SK-N-SH treated with all-trans-retinoic acid at 6 μM for 48 hours (cell line): ENCODE results near the gene GIN1.

Experiments used
- ATAC-seq: fragments of 200-7000 bp; cut with Tn5 transposase; 3 replicates; pipeline ENCODE4 v1.9.1; 2020; ENCODE audit warnings: mild to moderate bottlenecking, moderate library complexity
- ARNTL ChIP-seq: fragments of 450-650 bp; formaldehyde crosslinking; IDR thresholded peaks from 2 replicates; pipeline ENCODE4 v1.5.0; 2020; ENCODE audit warnings: low read depth, mild to moderate bottlenecking, moderate library complexity, borderline replicate concordance
- BACH2 ChIP-seq: fragments of 250-450 bp; sonication (Bioruptor Pico); IDR thresholded peaks from 2 replicates; pipeline ENCODE4 v1.9.0; 2021; ENCODE audit warnings: mild to moderate bottlenecking, borderline replicate concordance
- CSDC2 ChIP-seq: fragments of 250-450 bp; sonication (Bioruptor Pico); IDR thresholded peaks from 2 replicates; pipeline ENCODE4 v1.5.0; 2020; ENCODE audit warnings: mild to moderate bottlenecking, moderate library complexity
- ESRRG ChIP-seq: fragments of 250-450 bp; sonication (Bioruptor Pico); IDR thresholded peaks from 2 replicates; pipeline ENCODE4 v1.6.1; 2021; ENCODE audit warnings: mild to moderate bottlenecking
- GLIS3 ChIP-seq: fragments of 250-450 bp; sonication (Bioruptor Pico); IDR thresholded peaks from 2 replicates; pipeline ENCODE4 v1.5.0; 2020; ENCODE audit warnings: mild to moderate bottlenecking, moderate library complexity
- OSR1 ChIP-seq: fragments of 250-450 bp; sonication (Bioruptor Pico); IDR thresholded peaks from 2 replicates; pipeline ENCODE4 v1.8.0; 2022; ENCODE audit warnings: moderate library complexity, mild to moderate bottlenecking, inconsistent platforms
- PPARA ChIP-seq: fragments of 250-450 bp; sonication (Bioruptor Pico); IDR thresholded peaks from 2 replicates; pipeline ENCODE4 v1.5.0; 2020; ENCODE audit warnings: mild to moderate bottlenecking, borderline replicate concordance
- SNAI2 ChIP-seq: fragments of 250-450 bp; sonication (Bioruptor Pico); IDR thresholded peaks from 2 replicates; pipeline ENCODE4 v1.5.0; 2020; ENCODE audit warnings: mild to moderate bottlenecking, moderate library complexity
- TCF4 ChIP-seq: fragments of 250-450 bp; sonication (Bioruptor Pico); IDR thresholded peaks from 2 replicates; pipeline ENCODE4 v1.8.0; 2021; ENCODE audit warnings: mild to moderate bottlenecking, moderate library complexity, borderline replicate concordance
- TOX ChIP-seq: fragments of 250-450 bp; sonication (Bioruptor Pico); IDR thresholded peaks from 2 replicates; pipeline ENCODE4 v1.8.0; 2021; ENCODE audit warnings: mild to moderate bottlenecking, moderate library complexity, borderline replicate concordance
- ZC3H10 ChIP-seq: fragments of 250-450 bp; sonication (Bioruptor Pico); IDR thresholded peaks from 2 replicates; pipeline ENCODE4 v1.5.1; 2021; ENCODE audit warnings: mild to moderate bottlenecking, moderate library complexity
- ZFP3 ChIP-seq: fragments of 250-450 bp; sonication (Bioruptor Pico); IDR thresholded peaks from 2 replicates; pipeline ENCODE4 v1.5.0; 2020; ENCODE audit warnings: mild to moderate bottlenecking, moderate library complexity
- ZNF565 ChIP-seq: fragments of 450-650 bp; formaldehyde crosslinking; conservative IDR thresholded peaks from 2 replicates; pipeline ENCODE4 v1.5.0; 2020; ENCODE audit warnings: low read depth, mild to moderate bottlenecking, moderate library complexity
- ZNF70 ChIP-seq: fragments of 450-650 bp; formaldehyde crosslinking; IDR thresholded peaks from 2 replicates; pipeline ENCODE4 v1.5.0; 2020; ENCODE audit warnings: mild to moderate bottlenecking, moderate library complexity
- ZNF8 ChIP-seq: fragments of 450-650 bp; formaldehyde crosslinking; IDR thresholded peaks from 2 replicates; pipeline ENCODE4 v1.5.0; 2020; ENCODE audit warnings: mild to moderate bottlenecking, moderate library complexity
- TF ChIP-seq, protein P1 (sequence below): fragments of 250-450 bp; sonication (Bioruptor Pico); IDR thresholded peaks from 2 replicates; pipeline ENCODE4 v1.5.0; 2020; ENCODE audit warnings: mild to moderate bottlenecking, moderate library complexity
- TF ChIP-seq, protein P2 (sequence below): fragments of 250-450 bp; sonication (Bioruptor Pico); IDR thresholded peaks from 2 replicates; pipeline ENCODE4 v1.8.0; 2020; ENCODE audit warnings: mild to moderate bottlenecking, moderate library complexity, borderline replicate concordance
- TF ChIP-seq, protein P3 (sequence below): fragments of 250-450 bp; sonication (Bioruptor Pico); IDR thresholded peaks from 2 replicates; pipeline ENCODE4 v1.8.0; 2021; ENCODE audit warnings: low read depth, mild to moderate bottlenecking, moderate library complexity, borderline replicate concordance
- TF ChIP-seq, protein P4 (sequence below): fragments of 250-450 bp; sonication (Bioruptor Pico); IDR thresholded peaks from 2 replicates; pipeline ENCODE4 v1.5.1; 2020; ENCODE audit warnings: low read depth, mild to moderate bottlenecking, moderate library complexity

Gene GIN1, protein sequence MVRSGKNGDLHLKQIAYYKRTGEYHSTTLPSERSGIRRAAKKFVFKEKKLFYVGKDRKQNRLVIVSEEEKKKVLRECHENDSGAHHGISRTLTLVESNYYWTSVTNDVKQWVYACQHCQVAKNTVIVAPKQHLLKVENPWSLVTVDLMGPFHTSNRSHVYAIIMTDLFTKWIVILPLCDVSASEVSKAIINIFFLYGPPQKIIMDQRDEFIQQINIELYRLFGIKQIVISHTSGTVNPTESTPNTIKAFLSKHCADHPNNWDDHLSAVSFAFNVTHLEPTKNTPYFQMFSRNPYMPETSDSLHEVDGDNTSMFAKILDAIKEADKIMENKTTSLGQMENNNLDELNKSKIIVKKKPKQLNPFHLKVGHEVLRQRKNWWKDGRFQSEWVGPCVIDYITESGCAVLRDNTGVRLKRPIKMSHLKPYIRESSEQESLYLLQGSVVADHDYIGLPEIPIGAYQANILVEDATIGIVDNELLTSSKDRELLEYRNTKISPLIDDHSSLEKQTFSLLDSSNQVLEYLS

DNA sequence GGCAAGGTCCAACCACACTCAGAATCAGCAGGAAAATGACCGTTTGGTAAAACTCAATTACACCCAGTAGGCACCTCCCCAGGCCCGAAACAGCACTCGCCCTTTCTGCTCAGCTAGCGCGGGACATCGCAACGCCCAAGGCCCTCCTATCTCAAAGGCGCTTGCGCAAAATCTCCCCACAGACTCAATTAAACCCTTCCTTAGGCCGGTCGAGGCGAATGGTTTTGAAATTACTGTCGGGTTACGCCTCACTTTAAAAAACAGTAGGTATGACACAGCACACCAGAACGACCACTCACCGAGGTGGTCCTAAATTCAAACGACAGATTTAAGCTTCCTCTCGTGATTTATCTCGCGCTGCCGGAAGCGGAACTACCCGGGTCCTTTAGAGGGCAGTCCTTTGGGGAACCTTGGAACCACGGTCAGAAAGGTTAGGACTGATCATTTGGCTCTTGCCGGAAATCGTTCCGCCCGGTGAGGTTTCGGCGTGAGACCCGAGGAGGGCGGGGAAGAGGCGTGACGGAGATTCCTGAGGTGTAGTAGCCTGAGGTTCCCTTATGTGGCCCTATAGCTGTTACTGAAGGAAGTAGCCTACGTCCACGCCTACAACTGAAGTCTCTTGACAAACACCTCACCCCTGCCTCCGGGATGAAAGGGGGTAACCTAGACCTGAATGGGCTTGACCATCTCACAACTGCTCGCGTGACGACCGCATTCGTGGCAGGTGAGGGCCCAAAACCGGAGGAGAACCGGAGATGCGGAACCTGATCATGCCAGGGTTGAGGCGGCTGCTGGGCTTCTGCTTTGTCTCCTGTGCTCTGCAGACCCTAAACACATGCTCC, at the start of gene GIN1, which contains the start of gene PPIP5K2:
Gene GIN1, minus strand, starts transcription at position 374 of the 842 bp plus-strand sequence. CDS start 11,431 bp downstream, outside the sequence.
Gene PPIP5K2, plus strand, starts transcription at position 537 of the 842 bp plus-strand sequence. CDS start 9,289 bp downstream, outside the sequence.
- TF ChIP-seq TCF4 (CRISPR knock-in tag): no peak
- no peak for TF ChIP-seq ZNF565 (CRISPR knock-in tag)
- TF ChIP-seq, protein P1, sequence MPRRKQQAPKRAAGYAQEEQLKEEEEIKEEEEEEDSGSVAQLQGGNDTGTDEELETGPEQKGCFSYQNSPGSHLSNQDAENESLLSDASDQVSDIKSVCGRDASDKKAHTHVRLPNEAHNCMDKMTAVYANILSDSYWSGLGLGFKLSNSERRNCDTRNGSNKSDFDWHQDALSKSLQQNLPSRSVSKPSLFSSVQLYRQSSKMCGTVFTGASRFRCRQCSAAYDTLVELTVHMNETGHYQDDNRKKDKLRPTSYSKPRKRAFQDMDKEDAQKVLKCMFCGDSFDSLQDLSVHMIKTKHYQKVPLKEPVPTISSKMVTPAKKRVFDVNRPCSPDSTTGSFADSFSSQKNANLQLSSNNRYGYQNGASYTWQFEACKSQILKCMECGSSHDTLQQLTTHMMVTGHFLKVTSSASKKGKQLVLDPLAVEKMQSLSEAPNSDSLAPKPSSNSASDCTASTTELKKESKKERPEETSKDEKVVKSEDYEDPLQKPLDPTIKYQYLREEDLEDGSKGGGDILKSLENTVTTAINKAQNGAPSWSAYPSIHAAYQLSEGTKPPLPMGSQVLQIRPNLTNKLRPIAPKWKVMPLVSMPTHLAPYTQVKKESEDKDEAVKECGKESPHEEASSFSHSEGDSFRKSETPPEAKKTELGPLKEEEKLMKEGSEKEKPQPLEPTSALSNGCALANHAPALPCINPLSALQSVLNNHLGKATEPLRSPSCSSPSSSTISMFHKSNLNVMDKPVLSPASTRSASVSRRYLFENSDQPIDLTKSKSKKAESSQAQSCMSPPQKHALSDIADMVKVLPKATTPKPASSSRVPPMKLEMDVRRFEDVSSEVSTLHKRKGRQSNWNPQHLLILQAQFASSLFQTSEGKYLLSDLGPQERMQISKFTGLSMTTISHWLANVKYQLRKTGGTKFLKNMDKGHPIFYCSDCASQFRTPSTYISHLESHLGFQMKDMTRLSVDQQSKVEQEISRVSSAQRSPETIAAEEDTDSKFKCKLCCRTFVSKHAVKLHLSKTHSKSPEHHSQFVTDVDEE: peak; percentile 55; the same call in 1 of the 2 replicates
- no peak for TF ChIP-seq OSR1 (CRISPR knock-in tag)
- TF ChIP-seq TOX (CRISPR knock-in tag): 0 out of 2 replicates have a peak, but pooled peaks have one; percentile 23
- TF ChIP-seq, protein P2, sequence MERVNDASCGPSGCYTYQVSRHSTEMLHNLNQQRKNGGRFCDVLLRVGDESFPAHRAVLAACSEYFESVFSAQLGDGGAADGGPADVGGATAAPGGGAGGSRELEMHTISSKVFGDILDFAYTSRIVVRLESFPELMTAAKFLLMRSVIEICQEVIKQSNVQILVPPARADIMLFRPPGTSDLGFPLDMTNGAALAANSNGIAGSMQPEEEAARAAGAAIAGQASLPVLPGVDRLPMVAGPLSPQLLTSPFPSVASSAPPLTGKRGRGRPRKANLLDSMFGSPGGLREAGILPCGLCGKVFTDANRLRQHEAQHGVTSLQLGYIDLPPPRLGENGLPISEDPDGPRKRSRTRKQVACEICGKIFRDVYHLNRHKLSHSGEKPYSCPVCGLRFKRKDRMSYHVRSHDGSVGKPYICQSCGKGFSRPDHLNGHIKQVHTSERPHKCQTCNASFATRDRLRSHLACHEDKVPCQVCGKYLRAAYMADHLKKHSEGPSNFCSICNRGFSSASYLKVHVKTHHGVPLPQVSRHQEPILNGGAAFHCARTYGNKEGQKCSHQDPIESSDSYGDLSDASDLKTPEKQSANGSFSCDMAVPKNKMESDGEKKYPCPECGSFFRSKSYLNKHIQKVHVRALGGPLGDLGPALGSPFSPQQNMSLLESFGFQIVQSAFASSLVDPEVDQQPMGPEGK (CRISPR knock-in tag): no peak
- no peak for TF ChIP-seq ZC3H10 (CRISPR knock-in tag)
- TF ChIP-seq, all 23 proteins: peak for 2
- ATAC-seq: peak; percentile 96

DNA sequence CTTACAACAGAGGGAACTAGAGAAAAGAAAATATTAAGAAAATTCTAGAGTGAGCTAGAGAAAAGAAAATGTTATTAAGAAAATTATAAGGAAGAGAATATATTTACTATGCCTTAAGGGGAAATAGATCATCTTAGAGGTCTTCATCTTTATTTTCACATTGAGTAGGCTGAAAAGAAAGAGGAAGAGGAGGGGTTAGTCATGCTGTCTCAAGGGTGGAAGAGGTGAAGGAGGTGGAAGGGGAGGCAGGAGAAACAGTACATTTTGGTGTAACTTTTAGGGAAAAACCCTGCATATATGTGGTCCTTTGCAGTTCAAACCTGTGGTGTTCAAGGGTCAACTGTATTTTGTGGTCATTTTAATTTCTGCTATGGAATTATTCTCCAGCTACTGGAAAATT, 46.8 kb upstream of the GIN1 start:
- ATAC-seq: no peak
- TF ChIP-seq GLIS3 (CRISPR knock-in tag) (no peak), ARNTL (CRISPR knock-in tag) (no peak), CSDC2 (CRISPR knock-in tag) (no peak), ZFP3 (no peak), ZNF565 (CRISPR knock-in tag) (no peak), ZNF8 (no peak), ZC3H10 (CRISPR knock-in tag) (no peak), BACH2 (no peak)
- TF ChIP-seq, protein P3, sequence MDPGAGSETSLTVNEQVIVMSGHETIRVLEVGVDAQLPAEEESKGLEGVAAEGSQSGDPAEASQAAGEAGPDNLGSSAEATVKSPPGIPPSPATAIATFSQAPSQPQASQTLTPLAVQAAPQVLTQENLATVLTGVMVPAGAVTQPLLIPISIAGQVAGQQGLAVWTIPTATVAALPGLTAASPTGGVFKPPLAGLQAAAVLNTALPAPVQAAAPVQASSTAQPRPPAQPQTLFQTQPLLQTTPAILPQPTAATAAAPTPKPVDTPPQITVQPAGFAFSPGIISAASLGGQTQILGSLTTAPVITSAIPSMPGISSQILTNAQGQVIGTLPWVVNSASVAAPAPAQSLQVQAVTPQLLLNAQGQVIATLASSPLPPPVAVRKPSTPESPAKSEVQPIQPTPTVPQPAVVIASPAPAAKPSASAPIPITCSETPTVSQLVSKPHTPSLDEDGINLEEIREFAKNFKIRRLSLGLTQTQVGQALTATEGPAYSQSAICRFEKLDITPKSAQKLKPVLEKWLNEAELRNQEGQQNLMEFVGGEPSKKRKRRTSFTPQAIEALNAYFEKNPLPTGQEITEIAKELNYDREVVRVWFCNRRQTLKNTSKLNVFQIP (CRISPR knock-in tag): no peak

DNA sequence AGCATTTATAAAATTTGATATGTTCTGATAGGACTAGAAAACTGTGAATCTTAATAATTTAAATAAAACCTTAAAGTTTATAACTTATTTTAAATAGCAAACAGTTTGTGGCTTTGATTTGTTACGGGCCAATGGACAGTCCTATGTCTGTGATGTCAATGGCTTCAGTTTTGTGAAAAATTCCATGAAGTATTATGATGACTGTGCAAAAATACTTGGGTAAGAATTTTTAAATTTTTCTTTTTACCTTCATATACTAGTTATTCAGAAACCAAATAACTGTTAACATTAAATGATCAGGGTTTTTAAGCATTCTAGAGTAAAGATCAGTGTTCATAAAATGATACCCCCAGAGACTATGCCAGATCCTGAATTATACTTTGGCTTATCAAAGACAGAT, 31.2 kb upstream of the GIN1 start:
- ATAC-seq: no peak
- TF ChIP-seq ZNF70 (CRISPR knock-in tag) (no peak), TCF4 (CRISPR knock-in tag) (no peak), SNAI2 (no peak), ARNTL (CRISPR knock-in tag) (no peak), ZNF565 (CRISPR knock-in tag) (no peak), ZC3H10 (CRISPR knock-in tag) (no peak), TOX (CRISPR knock-in tag) (no peak), GLIS3 (CRISPR knock-in tag) (no peak), PPARA (CRISPR knock-in tag) (no peak), BACH2 (no peak), ESRRG (CRISPR knock-in tag) (no peak), OSR1 (CRISPR knock-in tag) (no peak)
- TF ChIP-seq, protein P3 (CRISPR knock-in tag): no peak
- TF ChIP-seq, protein P4, sequence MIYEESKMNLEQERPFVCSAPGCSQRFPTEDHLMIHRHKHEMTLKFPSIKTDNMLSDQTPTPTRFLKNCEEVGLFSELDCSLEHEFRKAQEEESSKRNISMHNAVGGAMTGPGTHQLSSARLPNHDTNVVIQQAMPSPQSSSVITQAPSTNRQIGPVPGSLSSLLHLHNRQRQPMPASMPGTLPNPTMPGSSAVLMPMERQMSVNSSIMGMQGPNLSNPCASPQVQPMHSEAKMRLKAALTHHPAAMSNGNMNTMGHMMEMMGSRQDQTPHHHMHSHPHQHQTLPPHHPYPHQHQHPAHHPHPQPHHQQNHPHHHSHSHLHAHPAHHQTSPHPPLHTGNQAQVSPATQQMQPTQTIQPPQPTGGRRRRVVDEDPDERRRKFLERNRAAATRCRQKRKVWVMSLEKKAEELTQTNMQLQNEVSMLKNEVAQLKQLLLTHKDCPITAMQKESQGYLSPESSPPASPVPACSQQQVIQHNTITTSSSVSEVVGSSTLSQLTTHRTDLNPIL (CRISPR knock-in tag): no peak
- TF ChIP-seq, protein P2 (CRISPR knock-in tag): no peak
